A673 (cell line): ENCODE data around the gene TOMM40. TPM values are rescaled to one million over a fixed set of nuclear protein-coding genes. Genes with fewer than 3 reads are reported as not detected.

Experiments
- BruUV-seq: library from RNA; stranded (reverse); fragments of 400-500 nt; replicated peaks from 2 replicates; lab custom pipeline; 2021; lab: Mats Ljungman, UMichigan
- CTCF ChIA-PET: fragments of 300-600 bp; sonication (Branson Sonifier 250); formaldehyde crosslinking; loops from one replicate; lab custom pipeline; 2022; ENCODE audit warnings: antibody characterized with exemption; lab: Charles Lee
- POLR2A ChIA-PET: fragments of 300-600 bp; sonication (Branson Sonifier 250); formaldehyde crosslinking; loops from one replicate; lab custom pipeline; 2022; ENCODE audit warnings: antibody characterized with exemption; ENCODE audit not compliant: low non-redundant PET; lab: Charles Lee
- DNase-seq: peaks from one replicate; pipeline ENCODE4 v3.0.0-alpha.2; 2015; ENCODE audit warnings: low spot score
- H3K27ac ChIP-seq: fragments of 200-600 bp; sonication (generic); 2 replicates; pipeline ENCODE4 v1.5.1; 2016; ENCODE audit warnings: mixed run types, low read depth, mild to moderate bottlenecking, mixed read lengths, antibody characterized with exemption, low read length; ENCODE audit not compliant: poor library complexity, severe bottlenecking
- H3K27me3 ChIP-seq: fragments of 200-600 bp; sonication (generic); replicated peaks from 2 replicates; pipeline ENCODE4 v1.6.1; 2017; ENCODE audit warnings: mixed run types, low read depth, mild to moderate bottlenecking, mixed read lengths, antibody characterized with exemption, low read length; ENCODE audit not compliant: insufficient read depth, poor library complexity
- H3K36me3 ChIP-seq: fragments of 200-600 bp; sonication (generic); 2 replicates; pipeline ENCODE4 v1.6.1; 2016; ENCODE audit warnings: mixed run types, mild to moderate bottlenecking, mixed read lengths, antibody characterized with exemption, low read length; ENCODE audit not compliant: insufficient read depth, poor library complexity, severe bottlenecking
- H3K4me1 ChIP-seq: fragments of 200-600 bp; sonication (generic); 2 replicates; pipeline ENCODE4 v1.6.1; 2017; ENCODE audit warnings: mixed run types, mild to moderate bottlenecking, mixed read lengths, antibody characterized with exemption, low read length; ENCODE audit not compliant: insufficient read depth, poor library complexity, severe bottlenecking
- H3K4me3 ChIP-seq: fragments of 200-600 bp; sonication (generic); 2 replicates; pipeline ENCODE4 v1.5.1; 2016; ENCODE audit warnings: low read depth, mixed run types, mild to moderate bottlenecking, mixed read lengths, low read length; ENCODE audit not compliant: poor library complexity, severe bottlenecking
- H3K9me3 ChIP-seq: fragments of 200-600 bp; sonication (generic); 2 replicates; pipeline ENCODE4 v1.6.1; 2016; ENCODE audit warnings: mixed run types, low read depth, mild to moderate bottlenecking, mixed read lengths, antibody characterized with exemption, low read length; ENCODE audit not compliant: poor library complexity, severe bottlenecking
- EZH2 ChIP-seq: fragments of 200-600 bp; sonication (generic); IDR thresholded peaks from 2 replicates; pipeline ENCODE4 v1.6.1; 2017; ENCODE audit warnings: borderline replicate concordance, low read depth, mild to moderate bottlenecking, mixed read lengths, antibody characterized with exemption, low read length; ENCODE audit not compliant: poor library complexity, severe bottlenecking
- intact Hi-C: fragments of 100-400 bp; cut with micrococcal nuclease; formaldehyde crosslinking; loops from one replicate; pipeline ENCODE4 v1.10.0; 2022; ENCODE audit not compliant: unreplicated experiment
- total RNA-seq: library from RNA; stranded (reverse); gene quantifications from 2 replicates; pipeline ENCODE4 v1.2.3, GENCODE V29; 2021
- TF ChIP-seq, protein P1 (sequence below): fragments of 300-800, 200-600 bp; sonication (generic); conservative IDR thresholded peaks from 2 replicates; pipeline ENCODE4 v1.5.1; 2017; ENCODE audit warnings: low read depth, mild to moderate bottlenecking, antibody characterized with exemption, low read length, moderate library complexity, mixed read lengths

Gene TOMM40
- total RNA-seq, 1 experiment from 2014 or later = 234 TPM

DNA sequence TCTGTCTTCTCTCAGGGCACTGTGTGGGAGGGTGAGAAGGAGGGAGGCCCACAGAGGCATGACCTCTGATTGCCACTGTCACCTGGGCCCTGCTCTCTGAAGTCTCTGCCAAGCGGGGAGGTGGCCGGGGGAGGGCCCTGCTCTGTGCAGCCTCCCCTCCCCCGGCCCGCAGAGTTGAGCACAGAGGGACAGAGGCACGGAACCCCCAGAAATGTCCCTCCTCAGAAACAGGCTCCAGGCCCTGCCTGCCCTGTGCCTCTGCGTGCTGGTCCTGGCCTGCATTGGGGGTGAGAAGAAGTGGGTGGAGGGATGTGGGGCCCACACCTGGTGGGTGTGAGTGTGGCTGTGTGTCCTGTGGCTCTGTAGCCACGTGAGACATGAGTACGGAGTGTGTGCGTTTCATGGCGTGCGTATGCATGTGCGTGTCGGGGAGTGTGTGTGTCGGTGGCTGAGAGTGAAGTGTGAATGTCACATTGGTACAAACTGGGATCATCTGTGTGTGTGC lies 51.1 kb downstream of the TOMM40 start, which contains the start of gene APOC4:
TSS of gene APOC4 (plus strand) at position 171 of the 505 bp plus-strand sequence. CDS start at position 212, 41 bp downstream.
- H3K4me3 ChIP-seq = no peak within 1 kb of the TSS
- DNase-seq = no peak
- intact Hi-C loops = no loop called here
- H3K9me3 ChIP-seq = no peaks in the 10 kb centered on the region
- ChIA-PET CTCF (no interaction called here), POLR2A (no interaction called here)
- no peak within 1 kb of the TSS for H3K27ac ChIP-seq
- TF ChIP-seq, protein P1, sequence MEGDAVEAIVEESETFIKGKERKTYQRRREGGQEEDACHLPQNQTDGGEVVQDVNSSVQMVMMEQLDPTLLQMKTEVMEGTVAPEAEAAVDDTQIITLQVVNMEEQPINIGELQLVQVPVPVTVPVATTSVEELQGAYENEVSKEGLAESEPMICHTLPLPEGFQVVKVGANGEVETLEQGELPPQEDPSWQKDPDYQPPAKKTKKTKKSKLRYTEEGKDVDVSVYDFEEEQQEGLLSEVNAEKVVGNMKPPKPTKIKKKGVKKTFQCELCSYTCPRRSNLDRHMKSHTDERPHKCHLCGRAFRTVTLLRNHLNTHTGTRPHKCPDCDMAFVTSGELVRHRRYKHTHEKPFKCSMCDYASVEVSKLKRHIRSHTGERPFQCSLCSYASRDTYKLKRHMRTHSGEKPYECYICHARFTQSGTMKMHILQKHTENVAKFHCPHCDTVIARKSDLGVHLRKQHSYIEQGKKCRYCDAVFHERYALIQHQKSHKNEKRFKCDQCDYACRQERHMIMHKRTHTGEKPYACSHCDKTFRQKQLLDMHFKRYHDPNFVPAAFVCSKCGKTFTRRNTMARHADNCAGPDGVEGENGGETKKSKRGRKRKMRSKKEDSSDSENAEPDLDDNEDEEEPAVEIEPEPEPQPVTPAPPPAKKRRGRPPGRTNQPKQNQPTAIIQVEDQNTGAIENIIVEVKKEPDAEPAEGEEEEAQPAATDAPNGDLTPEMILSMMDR = no peak
- TF ChIP-seq EZH2 = no peak
- no peaks in the 10 kb centered on the region for H3K27me3 ChIP-seq
- no TSS peak for BruUV-seq
- no peaks in the 10 kb centered on the region for H3K4me1 ChIP-seq
- H3K36me3 ChIP-seq = no peaks in the 10 kb centered on the region

DNA sequence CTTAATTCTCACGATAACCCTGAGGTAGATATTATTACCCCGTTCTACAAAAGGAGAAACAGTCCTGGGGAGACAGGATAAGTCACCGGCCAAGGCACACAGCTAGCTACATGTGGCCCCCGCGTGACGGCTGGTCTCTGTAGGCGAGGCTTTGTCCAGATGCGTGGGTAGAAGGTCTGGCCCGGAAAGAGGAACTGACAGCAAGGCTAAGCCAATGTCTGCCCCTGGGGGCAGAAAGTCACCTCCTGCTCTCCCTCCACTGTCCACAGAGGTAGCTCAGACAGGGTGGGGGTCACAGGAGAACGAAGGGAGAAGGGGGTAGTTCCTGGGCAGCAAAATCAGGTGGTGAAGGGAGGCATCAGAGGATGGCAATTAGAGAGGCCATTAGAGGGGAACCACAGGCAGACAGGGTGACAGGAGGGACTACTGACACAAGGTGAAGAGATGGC lies 52.8 kb downstream of the TOMM40 start:
- intact Hi-C loops = no loop called here
- ChIA-PET CTCF (no interaction called here), POLR2A (no interaction called here)
- Histone ChIP-seq H3K36me3 (no peaks in the 10 kb centered on the region), H3K4me3 (no peak overlapping the region), H3K27me3 (no peaks in the 10 kb centered on the region), H3K27ac (no peak overlapping the region), H3K9me3 (no peaks in the 10 kb centered on the region), H3K4me1 (no peaks in the 10 kb centered on the region)
- DNase-seq = no peak
- no peak for TF ChIP-seq EZH2
- TF ChIP-seq, protein P1 = no peak
- BruUV-seq = no TSS peak

DNA sequence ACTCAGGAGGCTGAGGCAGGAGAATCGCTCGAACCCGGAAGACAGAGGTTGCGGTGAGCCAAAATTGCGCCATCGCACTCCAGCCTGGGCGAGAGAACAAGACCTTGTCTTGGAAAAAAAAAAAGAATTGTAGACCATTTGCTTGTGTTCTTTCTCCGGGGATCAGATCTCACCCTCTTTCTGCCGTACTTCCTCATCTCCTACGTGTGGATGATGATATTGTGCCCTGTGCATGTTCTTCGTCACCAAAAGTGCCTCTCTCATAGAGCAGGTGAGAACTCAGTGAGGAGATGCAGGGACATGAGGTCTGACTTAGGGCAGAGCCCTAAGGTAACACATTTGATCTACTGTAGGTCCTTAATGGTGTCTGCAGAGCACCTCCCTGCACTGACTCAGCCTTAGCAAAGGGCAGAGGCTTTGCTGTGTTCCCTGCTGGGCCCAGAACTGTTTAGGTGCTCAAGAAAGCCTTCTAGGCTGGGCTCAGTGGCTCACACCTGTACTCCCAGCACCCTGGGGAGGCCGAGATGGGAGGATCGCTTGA lies 56.1 kb downstream of the TOMM40 start:
- no TSS peak for BruUV-seq
- no peaks in the 10 kb centered on the region for H3K4me1 ChIP-seq
- TF ChIP-seq, protein P1 = no peak
- no peak for TF ChIP-seq EZH2
- no peak overlapping the region for H3K27ac ChIP-seq
- CTCF ChIA-PET = no interaction called here
- no peak for DNase-seq
- no peaks in the 10 kb centered on the region for H3K9me3 ChIP-seq
- H3K36me3 ChIP-seq = no peaks in the 10 kb centered on the region
- intact Hi-C loops = no loop called here
- no peaks in the 10 kb centered on the region for H3K27me3 ChIP-seq
- POLR2A ChIA-PET = no interaction called here
- H3K4me3 ChIP-seq = no peak overlapping the region
